Endothelial cell of umbilical vein (primary cell): ENCODE results near the gene DLX1. TPM values are rescaled to one million over a fixed set of nuclear protein-coding genes. Genes with fewer than 3 reads are reported as not detected.

Experiments
- BruUV-seq: library from RNA; stranded (reverse); fragments of 400-500 nt; replicated peaks from 2 replicates; lab custom pipeline; 2021; lab: Mats Ljungman, UMichigan
- CTCF ChIA-PET: fragments of 300-600, 350-600 bp; sonication (Branson Sonifier 250); formaldehyde crosslinking; loops from one replicate; lab custom pipeline; 2021; ENCODE audit warnings: antibody characterized with exemption, inconsistent platforms; lab: Charles Lee
- POLR2A ChIA-PET: fragments of 300-600, 350-600 bp; sonication (Branson Sonifier 250); formaldehyde crosslinking; loops from one replicate; lab custom pipeline; 2021; ENCODE audit warnings: antibody characterized with exemption, inconsistent platforms; lab: Charles Lee
- DNase-seq: peaks from one replicate; pipeline ENCODE4 v3.0.0-alpha.2; 2011; ENCODE audit warnings: low read depth, low spot score
- FAIRE-seq: peaks from 2 replicates; lab custom pipeline; 2011; peaks lifted over from hg19 to GRCh38; lab: Jason Lieb, UNC
- H2AFZ ChIP-seq: 2 replicates; pipeline ENCODE4 v1.6.0; 2012; ENCODE audit warnings: low read depth, low read length, control low read depth, inconsistent platforms
- H3K27ac ChIP-seq: 2 replicates; pipeline ENCODE4 v1.5.1; 2011; ENCODE audit warnings: low read depth, mild to moderate bottlenecking, control low read depth, low read length, moderate library complexity; ENCODE audit not compliant: insufficient read depth
- H3K27me3 ChIP-seq, 2 experiments: 2 replicates each; pipeline versions ENCODE4 v1.6.0 to v1.6.1; 2011; ENCODE audit warnings: low read length in 2 of 2, mixed read lengths in 1 of 2; ENCODE audit not compliant: control insufficient read depth in 2 of 2, insufficient read depth in 2 of 2
- H3K36me3 ChIP-seq, 2 experiments: 2 replicates in 1 of 2; 3 replicates in 1 of 2; pipeline ENCODE4 v1.5.1; 2011; ENCODE audit warnings: low read length in 2 of 2, mild to moderate bottlenecking in 1 of 2, moderate library complexity in 1 of 2; ENCODE audit not compliant: control insufficient read depth in 2 of 2, insufficient read depth in 2 of 2; ENCODE audit errors: extremely low read depth in 1 of 2
- H3K4me1 ChIP-seq: 3 replicates; pipeline ENCODE4 v1.5.1; 2011; ENCODE audit warnings: mild to moderate bottlenecking, low read length; ENCODE audit not compliant: control insufficient read depth, insufficient read depth; ENCODE audit errors: extremely low read depth
- H3K4me2 ChIP-seq: 2 replicates; pipeline ENCODE4 v1.6.1; 2011; ENCODE audit warnings: low read length, control low read depth, mixed read lengths; ENCODE audit not compliant: insufficient read depth
- H3K4me3 ChIP-seq, 3 experiments: fragments of 200-600 bp in 1 of 3; sonication (generic), shearing (Covaris generic) in 1 of 3; replicated peaks in 1 of 3; 2 replicates each; pipeline ENCODE4 v1.5.1; 2011 to 2016; ENCODE audit warnings: control low read depth in 3 of 3, low read length in 3 of 3, mild to moderate bottlenecking in 2 of 3, inconsistent platforms in 1 of 3, low read depth in 1 of 3, moderate library complexity in 1 of 3; ENCODE audit not compliant: insufficient read depth in 1 of 3
- H3K79me2 ChIP-seq: 2 replicates; pipeline ENCODE4 v1.6.0; 2012; ENCODE audit warnings: low read length, inconsistent platforms; ENCODE audit not compliant: control insufficient read depth, insufficient read depth
- H3K9ac ChIP-seq: replicated peaks from 2 replicates; pipeline ENCODE3; 2011; ENCODE audit warnings: low read length, control low read depth; ENCODE audit not compliant: insufficient read depth; ENCODE audit errors: extremely low read depth
- H3K9me1 ChIP-seq: replicated peaks from 3 replicates; pipeline ENCODE4 v1.6.0; 2011; ENCODE audit warnings: mild to moderate bottlenecking, low read length; ENCODE audit not compliant: control insufficient read depth, insufficient read depth; ENCODE audit errors: extremely low read depth
- H3K9me3 ChIP-seq: replicated peaks from 2 replicates; pipeline ENCODE4 v1.5.1; 2012; ENCODE audit warnings: low read length, inconsistent platforms; ENCODE audit not compliant: control insufficient read depth, insufficient read depth
- H4K20me1 ChIP-seq: replicated peaks from 2 replicates; pipeline ENCODE3; 2011; ENCODE audit warnings: mild to moderate bottlenecking, low read length; ENCODE audit not compliant: control insufficient read depth, insufficient read depth; ENCODE audit errors: extremely low read depth
- EZH2 ChIP-seq: IDR thresholded peaks from 2 replicates; pipeline ENCODE4 v1.6.1; 2012; ENCODE audit warnings: borderline replicate concordance, low read depth, mild to moderate bottlenecking, moderate library complexity, low read length, inconsistent platforms; ENCODE audit not compliant: severe bottlenecking
- FOS ChIP-seq: IDR thresholded peaks from 2 replicates; pipeline ENCODE4 v1.6.1; 2011; ENCODE audit warnings: mild to moderate bottlenecking, low read length, moderate library complexity, borderline replicate concordance; ENCODE audit not compliant: insufficient read depth
- GATA2 ChIP-seq: IDR thresholded peaks from 2 replicates; pipeline ENCODE4 v1.7.0; 2011; ENCODE audit warnings: low read depth, mild to moderate bottlenecking, moderate library complexity, mixed read lengths, low read length; ENCODE audit not compliant: insufficient read length, insufficient read depth
- JUN ChIP-seq: IDR thresholded peaks from 2 replicates; pipeline ENCODE4 v1.6.1; 2011; ENCODE audit warnings: borderline replicate concordance, low read depth; ENCODE audit not compliant: insufficient read length, insufficient read depth
- MAX ChIP-seq: IDR thresholded peaks from 2 replicates; pipeline ENCODE4 v1.6.1; 2011; ENCODE audit not compliant: insufficient read depth, insufficient read length
- MYC ChIP-seq: IDR thresholded peaks from one replicate; pipeline ENCODE4 v1.6.1; 2011; ENCODE audit warnings: mild to moderate bottlenecking, low read depth, low read length
- POLR2A ChIP-seq: IDR thresholded peaks from 2 replicates; pipeline ENCODE4 v1.6.1; 2012; ENCODE audit warnings: low read depth, mild to moderate bottlenecking, control low read depth, low read length
- POLR2AphosphoS5 ChIP-seq: IDR thresholded peaks from 2 replicates; pipeline ENCODE4 v1.6.1; 2012; ENCODE audit warnings: low read depth, mild to moderate bottlenecking, control low read depth, low read length, moderate library complexity; ENCODE audit not compliant: insufficient read depth
- dilution Hi-C: fragments of 300-500 bp; cut with MboI; formaldehyde crosslinking; loops from one replicate; pipeline ENCODE4 v1.15.0; 2019; ENCODE audit warnings: low sequenced_read_pairs; ENCODE audit not compliant: extremely low pct_ligation_motif_present
- intact Hi-C: fragments of 100-400 bp; cut with micrococcal nuclease; formaldehyde crosslinking; loops from one replicate; pipeline ENCODE4 v1.10.0; 2022
- polyA plus RNA-seq, 4 experiments: library from polyadenylated mRNA; depleted of rRNA in 3 of 4; stranded (reverse) in 3 of 4; unstranded in 1 of 4; fragments of >200 nt; gene quantifications; 2 replicates each; pipeline versions ENCODE4 v1.2.1 to v1.2.3, GENCODE V29; 2011 to 2012; ENCODE audit warnings: missing spikeins in 1 of 4
- total RNA-seq: library from RNA; stranded (reverse); gene quantifications from 2 replicates; pipeline ENCODE4 v1.2.3, GENCODE V29; 2021
- TF ChIP-seq, protein P1 (sequence below), 2 donors: IDR thresholded peaks; 1 replicate in 1 of 2; 2 replicates in 1 of 2; pipeline ENCODE4 v1.5.1; 2011; ENCODE audit warnings: low read length in 2 of 2, mild to moderate bottlenecking in 2 of 2, moderate library complexity in 2 of 2, control low read depth in 1 of 2, inconsistent platforms in 1 of 2, low read depth in 1 of 2; ENCODE audit not compliant: insufficient read depth in 1 of 2; ENCODE audit errors: extremely low read depth in 1 of 2

Gene DLX1
- total and polyA plus RNA-seq, 2 donors (not counting 3 experiments of a cell fraction or from before 2014, with no cell fraction given), result 0.12 TPM; not detected in 1

DNA sequence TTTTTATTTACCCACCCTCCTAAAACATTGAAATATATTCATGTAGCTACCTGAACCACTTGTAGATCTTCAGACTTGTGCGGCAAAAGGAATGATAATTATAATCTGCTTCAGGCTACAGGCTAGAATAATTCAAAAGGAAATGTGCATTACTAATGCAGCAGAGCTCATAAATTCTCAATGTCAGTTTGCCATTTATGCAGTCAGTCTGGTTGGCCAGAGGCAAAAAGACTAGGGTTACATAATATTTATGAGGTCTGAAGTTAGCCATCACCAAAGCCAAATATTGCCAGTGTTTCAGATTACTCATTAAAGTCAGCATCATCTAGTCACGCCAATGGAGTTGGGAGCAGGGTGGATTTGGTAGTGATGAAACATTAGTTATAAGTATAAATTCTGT is 46.7 kb upstream of the DLX1 start:
- Histone ChIP-seq H3K27ac (no peak overlapping the region), H3K4me2 (no peak overlapping the region), H3K79me2 (no peaks in the 10 kb centered on the region), H3K4me1 (no peaks in the 10 kb centered on the region), H3K4me3 (no peak overlapping the region), H2AFZ (no peak overlapping the region), H4K20me1 (no peaks in the 10 kb centered on the region), H3K9me3 (no peaks in the 10 kb centered on the region), H3K9ac (no peak overlapping the region), H3K36me3 (no peaks in the 10 kb centered on the region), H3K9me1 (no peaks in the 10 kb centered on the region), H3K27me3 (no peaks in the 10 kb centered on the region)
- intact Hi-C loops (no loop called here), dilution Hi-C loops (no loop called here)
- ChIA-PET CTCF (interaction anchor here (0.9 to 2.1 kb wide), 6 partner anchors 8 to 89 kb away, joined by 3 to 9 read pairs (median 6); no protein-coding TSS in a partner anchor), POLR2A (no interaction called here)
- DNase-seq (no peak), FAIRE-seq (no peak)
- no TSS peak for BruUV-seq
- no peak for TF ChIP-seq MYC
- TF ChIP-seq GATA2, result no peak
- TF ChIP-seq MAX, result no peak
- TF ChIP-seq POLR2A, result no peak
- TF ChIP-seq JUN, result no peak
- TF ChIP-seq, protein P1, sequence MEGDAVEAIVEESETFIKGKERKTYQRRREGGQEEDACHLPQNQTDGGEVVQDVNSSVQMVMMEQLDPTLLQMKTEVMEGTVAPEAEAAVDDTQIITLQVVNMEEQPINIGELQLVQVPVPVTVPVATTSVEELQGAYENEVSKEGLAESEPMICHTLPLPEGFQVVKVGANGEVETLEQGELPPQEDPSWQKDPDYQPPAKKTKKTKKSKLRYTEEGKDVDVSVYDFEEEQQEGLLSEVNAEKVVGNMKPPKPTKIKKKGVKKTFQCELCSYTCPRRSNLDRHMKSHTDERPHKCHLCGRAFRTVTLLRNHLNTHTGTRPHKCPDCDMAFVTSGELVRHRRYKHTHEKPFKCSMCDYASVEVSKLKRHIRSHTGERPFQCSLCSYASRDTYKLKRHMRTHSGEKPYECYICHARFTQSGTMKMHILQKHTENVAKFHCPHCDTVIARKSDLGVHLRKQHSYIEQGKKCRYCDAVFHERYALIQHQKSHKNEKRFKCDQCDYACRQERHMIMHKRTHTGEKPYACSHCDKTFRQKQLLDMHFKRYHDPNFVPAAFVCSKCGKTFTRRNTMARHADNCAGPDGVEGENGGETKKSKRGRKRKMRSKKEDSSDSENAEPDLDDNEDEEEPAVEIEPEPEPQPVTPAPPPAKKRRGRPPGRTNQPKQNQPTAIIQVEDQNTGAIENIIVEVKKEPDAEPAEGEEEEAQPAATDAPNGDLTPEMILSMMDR (IDR thresholded peaks at IDR 0.05; ENCODE audit: extremely low read depth in 1 of 2, insufficient read depth in 1 of 2, low read depth in 1 of 2, low read length in 2 of 2), result no peak
- no peak for TF ChIP-seq EZH2
- TF ChIP-seq POLR2AphosphoS5, result no peak
- no peak for TF ChIP-seq FOS
